Nucleus accumbens (tissue), 56 donors: Measurements from ENCODE around the gene PRUNE2.

Experiments
- DNase-seq, 56 donors: peaks; one replicate each; lab custom pipeline; 2025; lab: John Stamatoyannopoulos, UW

PRUNE2 gene

GRCh38 chr9:76665458-76665857 is 240.5 kb downstream of the PRUNE2 start:
- no peak for DNase-seq

GRCh38 chr9:76664120-76664519 is 241.8 kb downstream of the PRUNE2 start:
- DNase-seq = no peak

GRCh38 chr9:76662476-76663281 is 243.2 kb downstream of the PRUNE2 start:
- no peak for DNase-seq

- DNase-seq = no peak
Observed at GRCh38 chr9:76658510-76659231, 247.2 kb downstream of the PRUNE2 start.

GRCh38 chr9:76657265-76657664 is 248.6 kb downstream of the PRUNE2 start:
- DNase-seq = no peak

GRCh38 chr9:76655971-76656370 is 249.9 kb downstream of the PRUNE2 start:
- DNase-seq = no peak

GRCh38 chr9:76655121-76655541 is 250.8 kb downstream of the PRUNE2 start:
- no peak for DNase-seq

- DNase-seq = no peak
Observed at GRCh38 chr9:76654575-76654974, 251.3 kb downstream of the PRUNE2 start.

GRCh38 chr9:76654051-76654461 is 251.9 kb downstream of the PRUNE2 start:
- DNase-seq = no peak

- no peak for DNase-seq
Observed at GRCh38 chr9:76652894-76653293, 253.0 kb downstream of the PRUNE2 start.

- DNase-seq = no peak
Observed at GRCh38 chr9:76651119-76651705, 254.7 kb downstream of the PRUNE2 start.

GRCh38 chr9:76650692-76651091 is 255.2 kb downstream of the PRUNE2 start:
- no peak for DNase-seq

- no peak for DNase-seq
Observed at GRCh38 chr9:76649894-76650293, 256.0 kb downstream of the PRUNE2 start.

GRCh38 chr9:76646249-76646648 is 259.7 kb downstream of the PRUNE2 start:
- no peak for DNase-seq

- no peak for DNase-seq
Observed at GRCh38 chr9:76644647-76645250, 261.2 kb downstream of the PRUNE2 start.

GRCh38 chr9:76644171-76644570 is 261.7 kb downstream of the PRUNE2 start:
- DNase-seq = no peak

GRCh38 chr9:76643399-76644117 is 262.4 kb downstream of the PRUNE2 start:
- DNase-seq = peak in 1 of 56 donors; percentile 8

- DNase-seq = no peak
Observed at GRCh38 chr9:76642701-76643209, 263.2 kb downstream of the PRUNE2 start.

GRCh38 chr9:76642074-76642473 is 263.8 kb downstream of the PRUNE2 start:
- no peak for DNase-seq

GRCh38 chr9:76638001-76638400 is 267.9 kb downstream of the PRUNE2 start:
- DNase-seq = no peak
